A549 (cell line): ENCODE results near the gene TGFBR3. TPM values are rescaled to one million over a fixed set of nuclear protein-coding genes. Genes with fewer than 3 reads are reported as not detected.

Experiments used
- ATAC-seq, 2 experiments: fragments of 200-7000 bp in 1 of 2; fragments of >200 bp in 1 of 2; cut with Nextera tagmentation in 1 of 2; cut with Tn5 transposase in 1 of 2; 3 replicates each; pipeline versions ENCODE4 v1.8.0 to v1.9.1; 2018 to 2020; ENCODE audit warnings: mild to moderate bottlenecking in 1 of 2, moderate library complexity in 1 of 2
- CTCF ChIA-PET: fragments of 300-600 bp; sonication (Branson Sonifier 250); formaldehyde crosslinking; extraction: SDS; loops from one replicate; lab custom pipeline; 2021; ENCODE audit warnings: antibody characterized with exemption, inconsistent platforms; lab: Yijun Ruan, JAX
- POLR2A ChIA-PET: fragments of 350-600 bp; formaldehyde crosslinking; extraction: SDS; loops from one replicate; lab custom pipeline; 2021; ENCODE audit warnings: antibody characterized with exemption, inconsistent platforms; lab: Yijun Ruan, JAX
- DNase-seq, 2 experiments: peaks; one replicate each; pipeline versions ENCODE4 v3.0.0 to v3.0.0-alpha.2; 2011 to 2016; ENCODE audit warnings: low read depth in 1 of 2, low spot score in 1 of 2
- FAIRE-seq: peaks from 2 replicates; lab custom pipeline; 2011; peaks lifted over from hg19 to GRCh38; lab: Jason Lieb, UNC
- H3K27ac ChIP-seq, 2 experiments: fragments of >200 bp; sonication (Bioruptor Twin); formaldehyde crosslinking; 3 replicates each; pipeline ENCODE4 v1.5.1; 2016 to 2017
- H3K4me1 ChIP-seq: fragments of >200 bp; sonication (Bioruptor Twin); formaldehyde crosslinking; 3 replicates; pipeline ENCODE4 v1.6.1; 2016
- H3K4me2 ChIP-seq: fragments of >200 bp; sonication (Bioruptor Twin); formaldehyde crosslinking; 3 replicates; pipeline ENCODE4 v1.6.1; 2016
- H3K4me3 ChIP-seq: fragments of >200 bp; sonication (Bioruptor Twin); formaldehyde crosslinking; 3 replicates; pipeline ENCODE4 v1.5.1; 2016
- H3K9me3 ChIP-seq: fragments of >200 bp; sonication (Bioruptor Twin); formaldehyde crosslinking; 3 replicates; pipeline ENCODE4 v1.6.1; 2016
- CBX2 ChIP-seq: fragments of 200-600 bp; sonication (generic); IDR thresholded peaks from 2 replicates; pipeline ENCODE4 v1.6.1; 2016; ENCODE audit warnings: low read depth, mild to moderate bottlenecking, borderline replicate concordance
- CEBPB ChIP-seq, 2 experiments: fragments of >200 bp in 1 of 2; sonication (Bioruptor Twin) in 1 of 2; formaldehyde crosslinking in 1 of 2; IDR thresholded peaks; 2 replicates each; pipeline ENCODE4 v1.6.1; 2012 to 2016
- E2F6 ChIP-seq: IDR thresholded peaks from 2 replicates; pipeline ENCODE4 v1.6.1; 2012; ENCODE audit warnings: low read depth, borderline replicate concordance
- EP300 ChIP-seq, 2 experiments: fragments of >200 bp; sonication (Bioruptor Twin); formaldehyde crosslinking; IDR thresholded peaks; 2 replicates in 1 of 2; 3 replicates in 1 of 2; pipeline ENCODE4 v1.6.1; 2016 to 2017
- FOSL2 ChIP-seq, 2 experiments: fragments of 450-650 bp in 1 of 2; fragments of >200 bp in 1 of 2; sonication (Bioruptor Twin) in 1 of 2; formaldehyde crosslinking; IDR thresholded peaks; 2 replicates each; pipeline versions ENCODE4 v1.5.0 to v1.6.1; 2016 to 2020; ENCODE audit warnings: mild to moderate bottlenecking in 1 of 2, moderate library complexity in 1 of 2
- HDAC2 ChIP-seq: fragments of 200-600 bp; sonication (generic); IDR thresholded peaks from 2 replicates; pipeline ENCODE4 v1.6.1; 2016
- HMGXB4 ChIP-seq: fragments of 250-450 bp; sonication (Bioruptor Pico); IDR thresholded peaks from 2 replicates; pipeline ENCODE4 v1.5.0; 2021; ENCODE audit warnings: mild to moderate bottlenecking, moderate library complexity, borderline replicate concordance
- HOXA7 ChIP-seq: fragments of 250-450 bp; sonication (Bioruptor Pico); IDR thresholded peaks from 2 replicates; pipeline ENCODE4 v1.5.0; 2020; ENCODE audit warnings: mild to moderate bottlenecking, moderate library complexity
- KDM5A ChIP-seq: fragments of 200-600 bp; sonication (generic); IDR thresholded peaks from 2 replicates; pipeline ENCODE4 v1.6.1; 2016; ENCODE audit warnings: antibody characterized with exemption, mild to moderate bottlenecking
- MAFK ChIP-seq: fragments of 450-650 bp; IDR thresholded peaks from 2 replicates; pipeline ENCODE4 v1.6.1; 2014; ENCODE audit not compliant: partially characterized antibody
- MYC ChIP-seq: IDR thresholded peaks from 2 replicates; pipeline ENCODE4 v1.6.1; 2012; ENCODE audit warnings: mild to moderate bottlenecking, inconsistent platforms, low read length, improper control_type of control experiment, borderline replicate concordance
- NFE2L2 ChIP-seq: fragments of 150-350 bp; conservative IDR thresholded peaks from 2 replicates; pipeline ENCODE4 v1.6.1; 2014; ENCODE audit warnings: low read length
- PBX3 ChIP-seq: IDR thresholded peaks from 2 replicates; pipeline ENCODE4 v1.6.1; 2012
- RNF2 ChIP-seq: fragments of 200-600 bp; sonication (generic); IDR thresholded peaks from 2 replicates; pipeline ENCODE4 v1.6.1; 2016; ENCODE audit warnings: low read depth, mild to moderate bottlenecking, antibody characterized with exemption, moderate library complexity, borderline replicate concordance
- SREBF2 ChIP-seq: fragments of 450-650 bp; IDR thresholded peaks from 2 replicates; pipeline ENCODE4 v1.6.1; 2014; ENCODE audit warnings: mild to moderate bottlenecking, moderate library complexity
- TFCP2L1 ChIP-seq: fragments of 250-450 bp; sonication (Bioruptor Pico); IDR thresholded peaks from 2 replicates; pipeline ENCODE4 v1.5.0; 2021; ENCODE audit warnings: mild to moderate bottlenecking
- TP53 ChIP-seq: fragments of 250-450 bp; sonication (Bioruptor Pico); IDR thresholded peaks from 2 replicates; pipeline ENCODE4 v1.5.0; 2021; ENCODE audit warnings: mild to moderate bottlenecking, moderate library complexity
- WGBS: methylation state at CpG from one replicate; pipeline ENCODE4 v1.1.6; 2017; ENCODE audit errors: missing lambda C conversion rate; 5-methylcytosine and 5-hydroxymethylcytosine counted together
- polyA plus RNA-seq, 4 experiments: library from polyadenylated mRNA; depleted of rRNA in 3 of 4; stranded (reverse); fragments of >200 nt; fragmentation: RNase III in 1 of 4; extraction: RNeasy Plus Mini Kit Qiagen cat#74134 plus additional on column Dnase treatment in 1 of 4; gene quantifications; 2 replicates in 3 of 4; 3 replicates in 1 of 4; pipeline ENCODE4 v1.2.3, GENCODE V29; 2011 to 2017
- TF ChIP-seq, protein P1 (sequence below): fragments of >200 bp; sonication (Bioruptor Twin); formaldehyde crosslinking; IDR thresholded peaks from 2 replicates; pipeline ENCODE4 v1.6.1; 2016
- TF ChIP-seq, protein P2 (sequence below): fragments of >200 bp; sonication (Bioruptor Twin); formaldehyde crosslinking; IDR thresholded peaks from 3 replicates; pipeline ENCODE4 v1.6.1; 2016

TGFBR3 gene
- polyA plus RNA-seq, 2 of the 4 experiments (the other 2 are of a cell fraction), result 5.0 to 8.9 TPM

DNA sequence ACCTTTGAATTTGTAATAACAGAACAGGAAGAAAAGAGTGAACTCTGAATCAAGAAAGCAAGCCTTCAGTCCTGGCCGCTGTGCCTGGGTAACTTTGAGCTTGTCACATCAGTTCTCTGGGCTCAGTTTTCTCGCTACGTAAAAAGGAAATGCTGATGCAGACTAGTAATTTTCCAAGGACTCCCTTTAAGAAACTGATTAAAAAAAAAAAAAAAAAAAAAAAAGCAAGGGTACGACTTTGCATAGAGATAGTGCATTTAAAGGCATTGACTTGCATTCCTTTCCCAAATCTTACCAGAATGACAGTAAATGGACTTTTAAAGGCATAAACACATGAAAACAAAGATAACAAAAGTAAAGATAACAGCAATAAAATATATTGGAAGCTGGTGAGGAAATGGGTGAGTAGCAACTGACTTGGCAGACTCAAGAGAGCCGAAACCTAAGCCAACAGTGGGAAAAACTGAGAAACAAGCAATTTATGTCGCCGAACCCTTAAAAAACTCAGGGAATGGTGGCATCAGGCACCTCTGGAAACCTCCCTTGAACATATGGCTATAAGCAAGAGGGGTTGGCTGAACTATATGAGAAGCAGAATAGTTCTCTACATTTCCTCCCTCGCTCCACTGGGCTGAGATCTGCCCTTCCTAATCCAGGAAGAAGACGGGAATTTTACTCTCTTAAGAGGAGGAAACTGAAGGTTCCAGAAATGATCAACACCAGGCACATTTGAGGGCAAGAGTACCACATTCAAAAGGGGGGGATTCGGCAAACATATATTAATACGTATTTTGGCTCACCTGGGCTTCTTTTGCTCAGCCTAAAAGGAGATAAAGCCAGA is 196.1 kb downstream of the TGFBR3 start:
- no peak for FAIRE-seq
- H3K4me3 ChIP-seq, result no peak overlapping the region
- H3K4me2 ChIP-seq, result no peak overlapping the region
- H3K4me1 ChIP-seq, result no peaks in the 10 kb centered on the region
- ATAC-seq, result no peak
- POLR2A ChIA-PET, result no interaction called here
- CTCF ChIA-PET, result no interaction called here
- no peak for DNase-seq
- TF ChIP-seq MYC (no peak), KDM5A (no peak), NFE2L2 (no peak), FOSL2 (IDR thresholded peaks at IDR 0.05) (no peak), FOSL2 (CRISPR knock-in tag; IDR thresholded peaks at IDR 0.05) (no peak), TP53 (CRISPR knock-in tag) (no peak), HOXA7 (CRISPR knock-in tag) (no peak), E2F6 (no peak), RNF2 (no peak), HMGXB4 (no peak), MAFK (no peak), SREBF2 (no peak)
- TF ChIP-seq, protein P1, sequence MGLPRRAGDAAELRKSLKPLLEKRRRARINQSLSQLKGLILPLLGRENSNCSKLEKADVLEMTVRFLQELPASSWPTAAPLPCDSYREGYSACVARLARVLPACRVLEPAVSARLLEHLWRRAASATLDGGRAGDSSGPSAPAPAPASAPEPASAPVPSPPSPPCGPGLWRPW, result no peak
- TF ChIP-seq, protein P2, sequence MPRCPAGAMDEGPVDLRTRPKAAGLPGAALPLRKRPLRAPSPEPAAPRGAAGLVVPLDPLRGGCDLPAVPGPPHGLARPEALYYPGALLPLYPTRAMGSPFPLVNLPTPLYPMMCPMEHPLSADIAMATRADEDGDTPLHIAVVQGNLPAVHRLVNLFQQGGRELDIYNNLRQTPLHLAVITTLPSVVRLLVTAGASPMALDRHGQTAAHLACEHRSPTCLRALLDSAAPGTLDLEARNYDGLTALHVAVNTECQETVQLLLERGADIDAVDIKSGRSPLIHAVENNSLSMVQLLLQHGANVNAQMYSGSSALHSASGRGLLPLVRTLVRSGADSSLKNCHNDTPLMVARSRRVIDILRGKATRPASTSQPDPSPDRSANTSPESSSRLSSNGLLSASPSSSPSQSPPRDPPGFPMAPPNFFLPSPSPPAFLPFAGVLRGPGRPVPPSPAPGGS, result no peak
- WGBS, result 91% methylated on average over 11 of the region's 11 CpGs
- H3K27ac ChIP-seq, result no peak overlapping the region
- H3K9me3 ChIP-seq, result no peaks in the 10 kb centered on the region

GRCh38 chr1:91687452-91687851 is 198.5 kb downstream of the TGFBR3 start:
- TF ChIP-seq HMGXB4 (no peak), PBX3 (no peak), CEBPB (IDR thresholded peaks at IDR 0.05) (no peak), TFCP2L1 (CRISPR knock-in tag) (no peak), HDAC2 (no peak), EP300 (IDR thresholded peaks at IDR 0.05) (no peak), CBX2 (no peak)
- TF ChIP-seq, all 56 proteins: peak for 0
- H3K4me2 ChIP-seq, result no peak overlapping the region
- no peak for ATAC-seq
- H3K4me1 ChIP-seq, result no peaks in the 10 kb centered on the region
- no peak overlapping the region for H3K4me3 ChIP-seq
- no peaks in the 10 kb centered on the region for H3K9me3 ChIP-seq
- FAIRE-seq, result no peak
- WGBS, result 95% methylated on average over 1 of the region's 1 CpG
- ChIA-PET POLR2A (no interaction called here), CTCF (no interaction called here)
- H3K27ac ChIP-seq, result no peak overlapping the region
- DNase-seq, result no peak
